Measurements from ENCODE around the gene IL2RA. TPM values are rescaled to one million over a fixed set of nuclear protein-coding genes. Genes with fewer than 3 reads are reported as not detected.

Gene IL2RA
- polyA plus RNA-seq, 1 experiment: not detected

DNA sequence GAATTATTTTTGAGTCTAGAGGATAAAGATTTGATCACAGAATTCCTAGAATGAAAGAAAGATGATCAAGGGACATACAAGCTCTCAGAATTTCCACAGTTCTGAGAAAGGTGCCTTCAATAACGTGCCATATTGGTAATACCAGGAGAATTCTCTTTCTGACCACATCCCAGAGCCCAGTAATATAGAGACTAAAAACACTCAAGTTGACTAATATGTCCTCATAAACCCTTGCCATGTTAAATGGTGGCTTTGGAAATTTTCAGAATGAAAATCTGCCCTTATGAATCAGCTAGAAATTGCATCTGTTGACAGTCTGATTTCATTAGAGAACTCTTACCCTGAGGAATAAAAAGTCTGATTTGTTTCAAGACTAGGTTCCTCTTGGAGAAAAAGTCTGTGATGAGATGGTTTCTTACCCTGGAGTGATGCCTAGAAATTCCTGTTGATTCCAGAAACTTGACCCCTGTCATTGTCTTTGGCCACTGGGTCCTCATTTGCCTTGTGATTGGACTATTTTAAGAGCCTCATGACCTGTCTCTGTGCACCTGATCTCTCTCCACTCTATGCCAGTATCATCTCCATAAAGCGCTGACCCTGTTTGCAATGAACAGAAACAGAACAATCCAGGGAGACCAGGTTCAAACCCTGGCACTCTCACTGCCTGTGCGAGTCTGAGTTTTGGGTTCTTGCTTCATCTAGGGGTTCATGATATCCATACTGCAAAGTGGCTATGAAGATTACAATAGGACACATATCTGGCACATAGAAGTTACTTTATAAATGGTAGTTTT, 3.3 kb downstream of the IL2RA start:
- Histone ChIP-seq H3K4me3 (ENCODE audit: low read depth, low read length) (no peak overlapping the region), H3K9me3 (ENCODE audit: control insufficient read depth, insufficient read depth, low read length) (no peaks in the 10 kb centered on the region; the same call in 1 of the 2 replicates), H3K27me3 (ENCODE audit: control insufficient read depth, insufficient read depth, low read length) (peaks cover 22% of the 10 kb centered on the region), H3K27ac (ENCODE audit: low read depth, low read length) (no peak overlapping the region)
- ChIA-PET POLR2A (no interaction called here), CTCF (no interaction called here)
- DNase-seq (ENCODE audit: low read depth, low spot score): no peak
- TF ChIP-seq, protein P1, sequence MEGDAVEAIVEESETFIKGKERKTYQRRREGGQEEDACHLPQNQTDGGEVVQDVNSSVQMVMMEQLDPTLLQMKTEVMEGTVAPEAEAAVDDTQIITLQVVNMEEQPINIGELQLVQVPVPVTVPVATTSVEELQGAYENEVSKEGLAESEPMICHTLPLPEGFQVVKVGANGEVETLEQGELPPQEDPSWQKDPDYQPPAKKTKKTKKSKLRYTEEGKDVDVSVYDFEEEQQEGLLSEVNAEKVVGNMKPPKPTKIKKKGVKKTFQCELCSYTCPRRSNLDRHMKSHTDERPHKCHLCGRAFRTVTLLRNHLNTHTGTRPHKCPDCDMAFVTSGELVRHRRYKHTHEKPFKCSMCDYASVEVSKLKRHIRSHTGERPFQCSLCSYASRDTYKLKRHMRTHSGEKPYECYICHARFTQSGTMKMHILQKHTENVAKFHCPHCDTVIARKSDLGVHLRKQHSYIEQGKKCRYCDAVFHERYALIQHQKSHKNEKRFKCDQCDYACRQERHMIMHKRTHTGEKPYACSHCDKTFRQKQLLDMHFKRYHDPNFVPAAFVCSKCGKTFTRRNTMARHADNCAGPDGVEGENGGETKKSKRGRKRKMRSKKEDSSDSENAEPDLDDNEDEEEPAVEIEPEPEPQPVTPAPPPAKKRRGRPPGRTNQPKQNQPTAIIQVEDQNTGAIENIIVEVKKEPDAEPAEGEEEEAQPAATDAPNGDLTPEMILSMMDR (IDR thresholded peaks at IDR 0.05; ENCODE audit: low read depth, low read length): no peak

DNA sequence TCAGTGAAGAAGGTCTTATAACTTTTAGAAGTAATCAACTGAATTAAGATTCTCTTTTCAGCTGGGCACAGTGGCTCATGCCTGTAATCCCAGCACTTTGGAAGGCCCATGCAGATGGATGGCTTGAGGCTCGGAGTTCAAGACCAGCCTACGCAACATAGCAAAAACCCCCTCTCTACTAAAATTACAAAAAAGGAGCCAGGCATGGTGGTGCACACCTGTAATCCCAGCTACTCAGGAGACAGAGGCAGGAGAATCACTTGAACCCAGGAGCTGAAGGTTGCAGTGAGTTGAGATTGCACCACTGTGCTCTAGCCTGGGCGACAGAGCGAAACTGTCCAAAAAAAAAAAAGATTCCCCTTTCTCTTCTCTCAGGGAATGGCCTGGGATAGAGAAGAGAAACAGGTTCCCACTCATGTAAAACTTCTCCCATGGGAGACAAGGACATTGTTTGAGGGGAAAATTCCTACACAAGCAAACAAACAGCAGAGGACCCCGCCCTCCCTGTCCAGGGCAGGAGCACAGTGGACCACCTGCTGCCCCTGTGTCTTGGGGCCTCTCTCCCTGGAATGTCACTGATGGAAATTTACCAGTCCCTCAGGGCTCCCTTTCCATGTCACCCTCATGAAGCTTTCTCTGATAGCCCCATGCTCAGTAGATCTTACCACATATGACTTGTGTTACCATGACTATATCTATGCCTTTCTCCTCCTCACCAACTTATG, 5.6 kb downstream of the IL2RA start:
- Histone ChIP-seq H3K27me3 (ENCODE audit: control insufficient read depth, insufficient read depth, low read length) (peaks cover 18% of the 10 kb centered on the region), H3K4me3 (ENCODE audit: low read depth, low read length) (no peak overlapping the region), H3K27ac (ENCODE audit: low read depth, low read length) (no peak overlapping the region), H3K9me3 (ENCODE audit: control insufficient read depth, insufficient read depth, low read length) (no peaks in the 10 kb centered on the region)
- DNase-seq (ENCODE audit: low read depth, low spot score): no peak
- TF ChIP-seq, protein P1 (IDR thresholded peaks at IDR 0.05; ENCODE audit: low read depth, low read length): no peak
- ChIA-PET POLR2A (no interaction called here), CTCF (no interaction called here)

- H3K27me3 ChIP-seq (ENCODE audit: control insufficient read depth, insufficient read depth, low read length): peaks cover 18% of the 10 kb centered on the region
- CTCF ChIA-PET: no interaction called here
- H3K4me3 ChIP-seq (ENCODE audit: low read depth, low read length): no peak overlapping the region
- H3K27ac ChIP-seq (ENCODE audit: low read depth, low read length): no peak overlapping the region
- H3K9me3 ChIP-seq (ENCODE audit: control insufficient read depth, insufficient read depth, low read length): no peaks in the 10 kb centered on the region
- TF ChIP-seq, protein P1 (IDR thresholded peaks at IDR 0.05; ENCODE audit: low read depth, low read length): no peak
- POLR2A ChIA-PET: no interaction called here
- DNase-seq (ENCODE audit: low read depth, low spot score): no peak
Observed at GRCh38 chr10:6055929-6056328, 6.2 kb downstream of the IL2RA start.

GRCh38 chr10:6054884-6055283, 7.3 kb downstream of the IL2RA start:
- no peak overlapping the region for H3K4me3 ChIP-seq (ENCODE audit: low read depth, low read length)
- no peak for DNase-seq (ENCODE audit: low read depth, low spot score)
- no peak overlapping the region for H3K27ac ChIP-seq (ENCODE audit: low read depth, low read length)
- peaks cover 20% of the 10 kb centered on the region for H3K27me3 ChIP-seq (ENCODE audit: control insufficient read depth, insufficient read depth, low read length)
- CTCF ChIA-PET: no interaction called here
- TF ChIP-seq, protein P1 (IDR thresholded peaks at IDR 0.05; ENCODE audit: low read depth, low read length): no peak
- POLR2A ChIA-PET: no interaction called here
- no peaks in the 10 kb centered on the region for H3K9me3 ChIP-seq (ENCODE audit: control insufficient read depth, insufficient read depth, low read length)

Measured in AG04450 (cell line).